HCT116 (cell line): ENCODE results near the gene ADAMTS4.

Source experiments
- CTCF ChIP-seq, 3 experiments: fragments of 200-600 bp in 1 of 3; sonication (generic) in 1 of 3; IDR thresholded peaks in 2 of 3; conservative IDR thresholded peaks in 1 of 3; 2 replicates each; pipeline ENCODE4 v1.5.1; 2012 to 2017; ENCODE audit warnings: low read depth in 2 of 3, low read length in 2 of 3, antibody characterized with exemption in 1 of 3, borderline replicate concordance in 1 of 3, control low read depth in 1 of 3, mild to moderate bottlenecking in 1 of 3, mixed read lengths in 1 of 3, mixed run types in 1 of 3, moderate library complexity in 1 of 3; ENCODE audit not compliant: insufficient read depth in 1 of 3
- JUND ChIP-seq: IDR thresholded peaks from 2 replicates; pipeline ENCODE4 v1.6.1; 2012
- POLR2A ChIP-seq: IDR thresholded peaks from 2 replicates; pipeline ENCODE4 v1.7.0; 2011; ENCODE audit warnings: borderline replicate concordance; ENCODE audit not compliant: insufficient read depth, insufficient read length; ENCODE audit errors: extremely low read depth
- SIN3A ChIP-seq: IDR thresholded peaks from 2 replicates; pipeline ENCODE4 v1.6.1; 2012; ENCODE audit warnings: low read depth

- TF ChIP-seq CTCF (IDR thresholded peaks at IDR 0.05 in 2 of 3, conservative IDR thresholded peaks at IDR 0.05 in 1 of 3; ENCODE audit: borderline replicate concordance in 1 of 3, insufficient read depth in 1 of 3, low read depth in 2 of 3, low read length in 2 of 3) (no peak), JUND (no peak), POLR2A (no peak), SIN3A (no peak)
Measured at GRCh38 chr1:161185732-161186311, 13.0 kb downstream of the ADAMTS4 start.
